ENCODE data around the gene CDK11B.

The CDK11B gene

DNA sequence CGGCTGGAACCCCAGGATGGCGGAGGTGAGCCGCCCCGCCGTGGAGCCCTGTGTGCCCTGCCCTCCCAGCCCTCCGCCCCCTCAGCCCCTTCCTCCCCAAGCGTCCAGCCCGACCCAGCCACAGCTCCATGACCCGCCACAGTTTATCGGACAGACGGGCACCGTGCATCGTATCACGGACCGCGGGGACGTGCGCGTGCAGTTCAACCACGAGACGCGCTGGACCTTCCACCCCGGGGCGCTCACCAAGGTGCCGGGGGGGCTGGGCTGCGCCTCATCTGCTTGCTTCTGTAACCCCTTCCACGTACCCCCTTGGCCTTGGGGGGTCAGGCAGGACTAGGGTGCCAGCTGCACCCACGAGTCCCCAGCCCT is 33.4 kb downstream of the CDK11B start:
- Histone ChIP-seq H3K27me3 (peaks cover 30% of the 10 kb centered on the region), H3K9me3 (no peaks in the 10 kb centered on the region), H3K27ac (no peak overlapping the region), H3K4me3 (ENCODE audit: low read depth in 1 of 2, low read length in 1 of 2) (no peak overlapping the region), H3K4me1 (ENCODE audit: control insufficient read depth in 1 of 2, insufficient read depth in 1 of 2, low read depth in 1 of 2, low read length in 1 of 2) (peaks cover 2 to 10% of the 10 kb centered on the region in 2 experiments), H3K36me3 (peaks cover 31% of the 10 kb centered on the region)
- no peak for TF ChIP-seq CTCF (IDR thresholded peaks at IDR 0.05)

DNA sequence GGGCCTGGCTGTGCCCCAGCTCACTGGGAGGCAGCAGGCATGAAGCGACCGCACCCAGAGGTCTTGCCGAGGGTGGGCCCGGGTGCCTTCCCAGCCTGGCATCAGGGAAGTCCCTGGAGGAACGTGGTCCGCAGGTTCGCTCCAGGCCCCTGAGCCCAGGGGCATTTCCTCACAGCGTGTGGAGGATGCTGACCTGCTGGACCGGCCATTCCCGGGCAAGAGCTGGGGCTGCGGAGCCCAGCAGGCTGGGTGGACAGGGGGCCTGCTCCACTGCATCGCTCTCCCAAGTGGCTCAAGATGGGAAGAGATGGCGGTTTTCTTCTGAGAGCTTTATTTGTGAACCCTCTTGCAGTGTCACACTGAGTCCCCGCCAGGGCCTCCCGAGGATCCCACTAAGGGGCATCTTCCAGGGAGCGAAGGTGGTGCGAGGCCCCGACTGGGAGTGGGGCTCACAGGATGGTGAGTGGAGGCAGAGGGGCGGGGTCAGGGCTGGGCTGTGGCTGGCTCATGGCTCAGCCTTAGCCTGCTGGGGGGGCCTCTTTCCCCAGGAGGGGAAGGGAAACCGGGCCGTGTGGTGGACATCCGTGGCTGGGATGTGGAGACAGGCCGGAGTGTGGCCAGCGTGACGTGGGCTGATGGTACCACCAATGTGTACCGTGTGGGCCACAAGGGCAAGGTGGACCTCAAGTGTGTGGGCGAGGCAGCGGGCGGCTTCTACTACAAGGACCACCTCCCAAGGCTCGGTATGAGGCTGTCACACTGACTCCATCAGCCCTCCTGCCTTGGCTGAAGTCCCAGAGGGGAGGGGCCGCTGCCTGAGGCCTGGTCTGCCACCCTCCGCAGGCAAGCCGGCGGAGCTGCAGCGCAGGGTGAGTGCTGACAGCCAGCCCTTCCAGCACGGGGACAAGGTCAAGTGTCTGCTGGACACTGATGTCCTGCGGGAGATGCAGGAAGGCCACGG is 34.1 kb downstream of the CDK11B start:
- TF ChIP-seq CTCF (IDR thresholded peaks at IDR 0.05), result no peak
- Histone ChIP-seq H3K36me3 (peaks cover 31% of the 10 kb centered on the region), H3K27me3 (peaks cover 24% of the 10 kb centered on the region), H3K4me1 (ENCODE audit: control insufficient read depth in 1 of 2, insufficient read depth in 1 of 2, low read depth in 1 of 2, low read length in 1 of 2) (peaks cover 0 to 3% of the 10 kb centered on the region in 2 experiments), H3K9me3 (no peaks in the 10 kb centered on the region), H3K4me3 (ENCODE audit: low read depth in 1 of 2, low read length in 1 of 2) (no peak overlapping the region), H3K27ac (no peak overlapping the region)

GRCh38 chr1:1623631-1624442 is 35.0 kb downstream of the CDK11B start:
- TF ChIP-seq CTCF (IDR thresholded peaks at IDR 0.05), result no peak
- H3K4me3 ChIP-seq (ENCODE audit: low read depth in 1 of 2, low read length in 1 of 2), result no peak overlapping the region
- peaks cover 15% of the 10 kb centered on the region for H3K27me3 ChIP-seq
- no peaks in the 10 kb centered on the region for H3K4me1 ChIP-seq (ENCODE audit: control insufficient read depth in 1 of 2, insufficient read depth in 1 of 2, low read depth in 1 of 2, low read length in 1 of 2)
- H3K9me3 ChIP-seq, result no peaks in the 10 kb centered on the region
- H3K27ac ChIP-seq, result no peak overlapping the region
- peaks cover 31% of the 10 kb centered on the region for H3K36me3 ChIP-seq

DNA sequence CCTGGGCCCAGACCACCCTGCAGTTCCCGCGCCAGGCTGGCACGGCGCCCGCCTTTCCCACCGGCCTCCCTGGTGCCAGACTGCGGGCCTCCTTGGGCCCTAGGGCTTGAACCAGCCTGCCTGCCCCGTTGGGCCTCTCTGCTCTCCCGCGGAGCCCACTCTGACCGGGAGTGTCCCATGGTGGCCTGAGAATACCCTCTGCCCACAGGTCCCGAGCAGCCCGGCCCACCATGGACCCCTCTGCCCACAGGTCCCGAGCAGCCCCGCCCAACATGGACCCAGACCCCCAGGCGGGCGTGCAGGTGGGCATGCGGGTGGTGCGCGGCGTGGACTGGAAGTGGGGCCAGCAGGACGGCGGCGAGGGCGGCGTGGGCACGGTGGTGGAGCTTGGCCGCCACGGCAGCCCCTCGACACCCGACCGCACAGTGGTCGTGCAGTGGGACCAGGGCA is 35.6 kb downstream of the CDK11B start:
- H3K36me3 ChIP-seq, result peaks cover 26% of the 10 kb centered on the region
- H3K27me3 ChIP-seq, result peaks cover 8% of the 10 kb centered on the region
- no peaks in the 10 kb centered on the region for H3K4me1 ChIP-seq (ENCODE audit: control insufficient read depth in 1 of 2, insufficient read depth in 1 of 2, low read depth in 1 of 2, low read length in 1 of 2)
- H3K27ac ChIP-seq, result no peak overlapping the region
- no peak overlapping the region for H3K4me3 ChIP-seq (ENCODE audit: low read depth in 1 of 2, low read length in 1 of 2)
- no peak for TF ChIP-seq CTCF (IDR thresholded peaks at IDR 0.05)
- no peaks in the 10 kb centered on the region for H3K9me3 ChIP-seq

DNA sequence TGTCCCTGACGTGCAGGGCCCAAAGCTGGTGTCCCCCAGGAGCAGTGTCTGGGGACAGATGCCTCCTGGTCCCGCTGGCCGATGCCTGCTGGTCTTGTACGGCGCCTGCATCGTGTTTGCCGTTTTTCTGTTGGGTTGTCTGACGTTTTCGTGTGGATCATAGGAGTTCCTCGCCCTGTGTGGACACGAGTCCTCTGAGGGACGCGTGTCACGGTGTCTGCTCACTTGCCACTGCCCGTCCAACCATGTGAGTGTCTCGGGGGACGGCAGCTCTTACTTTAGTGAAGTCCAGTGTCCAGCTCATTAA is 36.1 kb downstream of the CDK11B start:
- no peak overlapping the region for H3K4me3 ChIP-seq (ENCODE audit: low read depth in 1 of 2, low read length in 1 of 2)
- H3K27ac ChIP-seq, result no peak overlapping the region
- H3K4me1 ChIP-seq (ENCODE audit: control insufficient read depth in 1 of 2, insufficient read depth in 1 of 2, low read depth in 1 of 2, low read length in 1 of 2), result no peaks in the 10 kb centered on the region
- H3K36me3 ChIP-seq, result peaks cover 22% of the 10 kb centered on the region
- peaks cover 4% of the 10 kb centered on the region for H3K27me3 ChIP-seq
- no peaks in the 10 kb centered on the region for H3K9me3 ChIP-seq
- no peak for TF ChIP-seq CTCF (IDR thresholded peaks at IDR 0.05)

Measured in neutrophil (primary cell).